Activated naive CD4-positive, alpha-beta T cell treated with Interleukin-2 at 50 U/mL for 16 hours (primary cell): Measurements from ENCODE around the gene HVCN1.
A peak's percentile ranks its signal among the peaks of the same experiment; 100 is the strongest.

Source experiments
- DNase-seq: peaks from one replicate; pipeline ENCODE4 v3.0.0-alpha.2; 2020

The HVCN1 gene

GRCh38 chr12:110698171-110698902, 9.4 kb upstream of the HVCN1 start:
- peak; percentile 76 for DNase-seq

GRCh38 chr12:110697236-110697635, 8.3 kb upstream of the HVCN1 start:
- no peak for DNase-seq

- no peak for DNase-seq
These were observed 7.4 kb upstream of the HVCN1 start for GRCh38 chr12:110696283-110696682.

- no peak for DNase-seq
These were observed 5.5 kb upstream of the HVCN1 start for GRCh38 chr12:110694330-110694901.

- no peak for DNase-seq
These were observed 4.8 kb upstream of the HVCN1 start for GRCh38 chr12:110693731-110694130.

- DNase-seq = no peak
These were observed 1.2 kb upstream of the HVCN1 start for GRCh38 chr12:110690127-110690430.

GRCh38 chr12:110689281-110690126, 589 bp upstream of the HVCN1 start:
- peak; percentile 47 for DNase-seq

- DNase-seq = no peak
These were observed 1.3 kb downstream of the HVCN1 start for GRCh38 chr12:110687396-110688169.

GRCh38 chr12:110686294-110686903, 2.5 kb downstream of the HVCN1 start:
- no peak for DNase-seq

GRCh38 chr12:110684312-110684836, 4.5 kb downstream of the HVCN1 start:
- DNase-seq = no peak

- no peak for DNase-seq
These were observed 5.0 kb downstream of the HVCN1 start for GRCh38 chr12:110683888-110684287.

GRCh38 chr12:110680032-110680431, 8.9 kb downstream of the HVCN1 start:
- DNase-seq = no peak

GRCh38 chr12:110679201-110679600, 9.7 kb downstream of the HVCN1 start:
- no peak for DNase-seq

GRCh38 chr12:110677982-110678381, 10.9 kb downstream of the HVCN1 start:
- DNase-seq = no peak

- DNase-seq = no peak
These were observed 11.6 kb downstream of the HVCN1 start for GRCh38 chr12:110677206-110677911.

GRCh38 chr12:110676171-110676570, 12.7 kb downstream of the HVCN1 start:
- no peak for DNase-seq

- peak; percentile 47 for DNase-seq
These were observed 18.7 kb downstream of the HVCN1 start for GRCh38 chr12:110670161-110670701.

- DNase-seq = no peak
These were observed 19.8 kb downstream of the HVCN1 start for GRCh38 chr12:110669193-110669502.

- DNase-seq = no peak
These were observed 20.3 kb downstream of the HVCN1 start for GRCh38 chr12:110668480-110669192.

- DNase-seq = no peak
These were observed 21.2 kb downstream of the HVCN1 start for GRCh38 chr12:110667671-110668070.

GRCh38 chr12:110666892-110667291, 22.0 kb downstream of the HVCN1 start:
- no peak for DNase-seq
